Liver (tissue), 9 donors: ENCODE results near the gene CHN2. TPM values are rescaled to one million over a fixed set of nuclear protein-coding genes. Genes with fewer than 3 reads are reported as not detected.

Source experiments
- DNase-seq: peaks from one replicate; pipeline ENCODE4 v3.0.0-alpha.2; 2017; ENCODE audit warnings: low spot score
- H3K27ac ChIP-seq, 2 donors: one replicate each; pipeline ENCODE4 v1.7.0; 2013; ENCODE audit warnings: inconsistent platforms in 2 of 2, low read length in 2 of 2, control low read depth in 1 of 2, low read depth in 1 of 2, mild to moderate bottlenecking in 1 of 2
- H3K27me3 ChIP-seq, 4 donors: one replicate each; pipeline versions ENCODE4 v1.6.1 to v1.7.0; 2013; ENCODE audit warnings: low read length in 3 of 4, inconsistent platforms in 1 of 4, mild to moderate bottlenecking in 1 of 4, moderate library complexity in 1 of 4; ENCODE audit not compliant: control insufficient read depth in 4 of 4, insufficient read depth in 4 of 4
- H3K36me3 ChIP-seq, 4 donors: one replicate each; pipeline versions ENCODE4 v1.6.1 to v1.7.0; 2013; ENCODE audit warnings: low read length in 3 of 4, mild to moderate bottlenecking in 3 of 4, low read depth in 1 of 4, moderate library complexity in 1 of 4; ENCODE audit not compliant: control insufficient read depth in 4 of 4, insufficient read depth in 3 of 4
- H3K4me1 ChIP-seq, 4 donors: one replicate each; pipeline versions ENCODE4 v1.6.1 to v1.7.0; 2013; ENCODE audit warnings: low read length in 3 of 4, mild to moderate bottlenecking in 3 of 4, moderate library complexity in 1 of 4; ENCODE audit not compliant: control insufficient read depth in 4 of 4, insufficient read depth in 4 of 4
- H3K4me3 ChIP-seq, 3 donors: one replicate each; pipeline versions ENCODE4 v1.6.1 to v1.7.0; 2013; ENCODE audit warnings: low read length in 3 of 3, control low read depth in 1 of 3, low read depth in 1 of 3, mild to moderate bottlenecking in 1 of 3
- H3K9ac ChIP-seq, 2 donors: one replicate each; pipeline ENCODE4 v1.7.0; 2013; ENCODE audit warnings: low read length in 2 of 2, mild to moderate bottlenecking in 2 of 2, moderate library complexity in 2 of 2, control low read depth in 1 of 2, low read depth in 1 of 2
- H3K9me3 ChIP-seq, 4 donors: one replicate each; pipeline versions ENCODE4 v1.6.1 to v1.7.0; 2013; ENCODE audit warnings: low read length in 3 of 4; ENCODE audit not compliant: control insufficient read depth in 4 of 4
- FOXA1 ChIP-seq: IDR thresholded peaks from 2 replicates; pipeline ENCODE4 v1.6.1; 2016; ENCODE audit warnings: antibody characterized with exemption
- FOXA2 ChIP-seq: IDR thresholded peaks from 2 replicates; pipeline ENCODE4 v1.6.1; 2016; ENCODE audit warnings: antibody characterized with exemption
- HNF4G ChIP-seq: IDR thresholded peaks from 2 replicates; pipeline ENCODE4 v1.6.1; 2016; ENCODE audit warnings: antibody characterized with exemption
- JUND ChIP-seq, 2 donors: IDR thresholded peaks; 2 replicates each; pipeline ENCODE4 v1.6.1; 2016; ENCODE audit warnings: antibody characterized with exemption in 2 of 2
- NR2F2 ChIP-seq: IDR thresholded peaks from 2 replicates; pipeline ENCODE4 v1.6.1; 2016; ENCODE audit warnings: antibody characterized with exemption
- RAD21 ChIP-seq, 2 donors: IDR thresholded peaks; 2 replicates each; pipeline ENCODE4 v1.6.1; 2016; ENCODE audit warnings: antibody characterized with exemption in 2 of 2, mild to moderate bottlenecking in 2 of 2
- SP1 ChIP-seq: IDR thresholded peaks from 2 replicates; pipeline ENCODE4 v1.6.1; 2018; ENCODE audit warnings: antibody characterized with exemption, mild to moderate bottlenecking
- TAF1 ChIP-seq: conservative IDR thresholded peaks from 2 replicates; pipeline ENCODE4 v1.6.1; 2016; ENCODE audit warnings: antibody characterized with exemption, mild to moderate bottlenecking
- YY1 ChIP-seq: IDR thresholded peaks from 2 replicates; pipeline ENCODE4 v1.6.1; 2016; ENCODE audit warnings: antibody characterized with exemption, mild to moderate bottlenecking
- WGBS: extraction: QIAGEN DNeasy Blood & Tissue Kit; methylation state at CpG from one replicate; pipeline ENCODE4 v1.1.7; 2013; 5-methylcytosine and 5-hydroxymethylcytosine counted together
- polyA plus RNA-seq, 2 donors: library from polyadenylated mRNA; stranded (reverse) in 1 of 2; unstranded in 1 of 2; fragments of 200-250 nt in 1 of 2; fragments of >200 nt in 1 of 2; fragmentation: Nextera tagmentation in 1 of 2; extraction: Ambion mirVana in 1 of 2; gene quantifications; one replicate each; pipeline versions ENCODE4 v1.2.1 to v1.2.3, GENCODE V29; 2013 to 2015
- total RNA-seq, 2 donors: library from RNA; depleted of rRNA; stranded (reverse); fragments of >200 nt; gene quantifications; one replicate each; pipeline ENCODE4 v1.2.3, GENCODE V29; 2014
- TF ChIP-seq, protein P1 (sequence below): IDR thresholded peaks from 2 replicates; pipeline ENCODE4 v1.6.1; 2016; ENCODE audit warnings: antibody characterized with exemption
- TF ChIP-seq, protein P2 (sequence below): IDR thresholded peaks from 2 replicates; pipeline ENCODE4 v1.6.1; 2016; ENCODE audit warnings: antibody characterized with exemption
- TF ChIP-seq, protein P3 (sequence below): fragments of 150-350 bp; IDR thresholded peaks from 2 replicates; pipeline ENCODE4 v1.5.1; 2017; ENCODE audit warnings: improper control_type of control experiment, low read depth, low read length; ENCODE audit not compliant: missing input control
- TF ChIP-seq, protein P4 (sequence below): IDR thresholded peaks from 2 replicates; pipeline ENCODE4 v1.6.1; 2016; ENCODE audit warnings: antibody characterized with exemption
- TF ChIP-seq, protein P5 (sequence below): IDR thresholded peaks from 2 replicates; pipeline ENCODE4 v1.6.1; 2016; ENCODE audit warnings: antibody characterized with exemption, mild to moderate bottlenecking
- donor health status: healthy.
- donor health status: healthy.
- donor health status: healthy.
- donor health status: healthy.
- donor health status: healthy.

CHN2 gene
- total and polyA plus RNA-seq, 4 donors: 8.3 to 25.4 (median 17.8) TPM

DNA sequence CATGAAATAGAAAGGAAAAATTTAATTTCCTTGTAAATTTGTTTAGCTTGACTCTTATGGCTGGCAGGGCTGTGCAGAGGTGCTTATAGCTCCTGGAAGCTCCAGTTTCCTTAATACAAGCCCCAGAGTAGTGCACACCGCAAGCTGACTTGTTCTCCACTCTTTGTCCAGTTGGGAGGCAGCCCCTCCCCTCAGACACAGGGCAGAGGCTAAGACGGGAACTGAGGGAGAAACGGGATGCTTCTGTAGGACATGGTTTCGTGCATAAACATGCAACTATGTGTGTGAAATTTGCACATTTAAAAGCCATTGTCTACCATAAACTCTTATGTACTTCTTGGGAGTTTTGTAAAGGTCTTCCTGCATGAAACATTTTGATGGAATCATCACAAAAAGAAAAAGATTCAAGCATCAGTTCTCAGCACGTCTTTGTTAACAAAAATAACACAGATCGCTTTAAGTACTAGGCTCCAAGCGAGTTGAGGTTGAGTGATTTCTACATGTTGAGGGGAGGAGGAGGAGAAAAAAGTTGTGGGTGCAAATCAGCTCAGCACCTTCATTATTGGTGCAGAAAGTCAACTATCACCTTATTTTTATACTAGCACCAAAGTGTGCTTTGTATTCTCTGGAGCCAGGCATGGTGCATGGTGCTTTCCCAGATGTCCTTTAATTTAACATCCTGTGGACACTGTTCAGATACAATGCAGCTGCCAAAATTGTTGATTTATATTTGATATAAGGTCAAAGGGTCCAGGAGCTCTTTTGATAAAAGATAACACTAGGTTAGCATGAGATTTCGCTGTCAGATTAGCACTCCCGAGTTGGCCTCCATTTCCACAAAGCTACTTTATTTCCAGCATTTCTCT, 124.5 kb downstream of the CHN2 start:
- H3K27ac ChIP-seq: no peak overlapping the region
- H3K27me3 ChIP-seq: no peaks in the 10 kb centered on the region
- no peak overlapping the region for H3K9ac ChIP-seq
- no peak overlapping the region for H3K4me3 ChIP-seq
- 86% methylated on average over 9 of the region's 9 CpGs for WGBS
- DNase-seq: no peak
- no peaks in the 10 kb centered on the region for H3K36me3 ChIP-seq
- TF ChIP-seq JUND (IDR thresholded peaks at IDR 0.05): no peak
- TF ChIP-seq, protein P1, sequence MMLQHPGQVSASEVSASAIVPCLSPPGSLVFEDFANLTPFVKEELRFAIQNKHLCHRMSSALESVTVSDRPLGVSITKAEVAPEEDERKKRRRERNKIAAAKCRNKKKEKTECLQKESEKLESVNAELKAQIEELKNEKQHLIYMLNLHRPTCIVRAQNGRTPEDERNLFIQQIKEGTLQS: no peak
- no peak for TF ChIP-seq NR2F2
- H3K4me1 ChIP-seq: peaks cover 0 to 7% (median 3%) of the 10 kb centered on the region in 4 donors
- H3K9me3 ChIP-seq: no peaks in the 10 kb centered on the region

DNA sequence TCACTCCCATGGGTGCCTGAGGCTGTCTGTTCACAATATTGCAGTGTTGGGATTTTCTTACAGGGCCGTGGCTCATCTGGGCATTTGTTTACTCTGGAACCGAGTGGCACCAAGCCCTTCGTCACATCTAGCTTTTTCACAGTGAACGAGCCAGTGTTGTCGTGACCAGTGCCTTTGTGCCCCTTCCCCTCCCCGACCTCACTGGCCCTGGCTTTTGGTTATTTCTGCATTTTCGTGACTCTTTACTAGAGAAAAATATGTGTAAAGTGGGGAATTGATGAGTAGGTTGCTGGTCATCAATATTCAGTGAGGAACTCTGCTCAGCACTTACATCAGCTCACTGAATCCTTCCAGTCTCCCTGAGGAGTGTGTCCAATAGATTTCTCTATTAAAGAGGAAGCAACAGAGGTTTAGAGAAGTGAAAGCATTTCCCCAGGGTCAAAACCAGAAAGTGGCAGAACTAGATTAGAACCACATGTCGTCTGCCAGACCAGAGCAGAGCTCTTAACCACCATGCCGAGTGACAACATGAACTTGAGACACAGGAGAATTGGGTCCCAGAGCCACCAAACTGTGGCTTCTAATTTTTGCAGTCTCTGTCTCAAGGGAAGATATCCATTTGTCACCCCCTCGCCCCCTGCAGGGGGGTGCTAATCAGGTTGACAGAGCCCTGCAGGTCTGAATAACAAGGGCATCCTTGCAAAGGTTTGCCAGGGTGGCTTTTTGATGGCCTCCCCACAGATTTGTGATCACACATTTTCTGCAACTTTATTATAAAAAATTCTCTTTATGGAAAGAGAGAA, 125.3 kb downstream of the CHN2 start:
- no peaks in the 10 kb centered on the region for H3K36me3 ChIP-seq
- no peaks in the 10 kb centered on the region for H3K9me3 ChIP-seq
- H3K27me3 ChIP-seq: no peaks in the 10 kb centered on the region
- no peak overlapping the region for H3K9ac ChIP-seq
- WGBS: 61% methylated on average over 10 of the region's 10 CpGs
- H3K4me3 ChIP-seq: no peak overlapping the region
- TF ChIP-seq FOXA1 (no peak), FOXA2 (no peak), JUND (IDR thresholded peaks at IDR 0.05) (no peak), NR2F2 (no peak)
- TF ChIP-seq, protein P2, sequence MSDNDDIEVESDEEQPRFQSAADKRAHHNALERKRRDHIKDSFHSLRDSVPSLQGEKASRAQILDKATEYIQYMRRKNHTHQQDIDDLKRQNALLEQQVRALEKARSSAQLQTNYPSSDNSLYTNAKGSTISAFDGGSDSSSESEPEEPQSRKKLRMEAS: no peak
- TF ChIP-seq, protein P3, sequence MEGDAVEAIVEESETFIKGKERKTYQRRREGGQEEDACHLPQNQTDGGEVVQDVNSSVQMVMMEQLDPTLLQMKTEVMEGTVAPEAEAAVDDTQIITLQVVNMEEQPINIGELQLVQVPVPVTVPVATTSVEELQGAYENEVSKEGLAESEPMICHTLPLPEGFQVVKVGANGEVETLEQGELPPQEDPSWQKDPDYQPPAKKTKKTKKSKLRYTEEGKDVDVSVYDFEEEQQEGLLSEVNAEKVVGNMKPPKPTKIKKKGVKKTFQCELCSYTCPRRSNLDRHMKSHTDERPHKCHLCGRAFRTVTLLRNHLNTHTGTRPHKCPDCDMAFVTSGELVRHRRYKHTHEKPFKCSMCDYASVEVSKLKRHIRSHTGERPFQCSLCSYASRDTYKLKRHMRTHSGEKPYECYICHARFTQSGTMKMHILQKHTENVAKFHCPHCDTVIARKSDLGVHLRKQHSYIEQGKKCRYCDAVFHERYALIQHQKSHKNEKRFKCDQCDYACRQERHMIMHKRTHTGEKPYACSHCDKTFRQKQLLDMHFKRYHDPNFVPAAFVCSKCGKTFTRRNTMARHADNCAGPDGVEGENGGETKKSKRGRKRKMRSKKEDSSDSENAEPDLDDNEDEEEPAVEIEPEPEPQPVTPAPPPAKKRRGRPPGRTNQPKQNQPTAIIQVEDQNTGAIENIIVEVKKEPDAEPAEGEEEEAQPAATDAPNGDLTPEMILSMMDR: no peak
- TF ChIP-seq, protein P4, sequence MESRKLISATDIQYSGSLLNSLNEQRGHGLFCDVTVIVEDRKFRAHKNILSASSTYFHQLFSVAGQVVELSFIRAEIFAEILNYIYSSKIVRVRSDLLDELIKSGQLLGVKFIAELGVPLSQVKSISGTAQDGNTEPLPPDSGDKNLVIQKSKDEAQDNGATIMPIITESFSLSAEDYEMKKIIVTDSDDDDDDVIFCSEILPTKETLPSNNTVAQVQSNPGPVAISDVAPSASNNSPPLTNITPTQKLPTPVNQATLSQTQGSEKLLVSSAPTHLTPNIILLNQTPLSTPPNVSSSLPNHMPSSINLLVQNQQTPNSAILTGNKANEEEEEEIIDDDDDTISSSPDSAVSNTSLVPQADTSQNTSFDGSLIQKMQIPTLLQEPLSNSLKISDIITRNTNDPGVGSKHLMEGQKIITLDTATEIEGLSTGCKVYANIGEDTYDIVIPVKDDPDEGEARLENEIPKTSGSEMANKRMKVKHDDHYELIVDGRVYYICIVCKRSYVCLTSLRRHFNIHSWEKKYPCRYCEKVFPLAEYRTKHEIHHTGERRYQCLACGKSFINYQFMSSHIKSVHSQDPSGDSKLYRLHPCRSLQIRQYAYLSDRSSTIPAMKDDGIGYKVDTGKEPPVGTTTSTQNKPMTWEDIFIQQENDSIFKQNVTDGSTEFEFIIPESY: no peak
- DNase-seq: no peak
- H3K4me1 ChIP-seq: peaks cover 0 to 7% (median 3%) of the 10 kb centered on the region in 4 donors
- H3K27ac ChIP-seq: no peak overlapping the region

DNA sequence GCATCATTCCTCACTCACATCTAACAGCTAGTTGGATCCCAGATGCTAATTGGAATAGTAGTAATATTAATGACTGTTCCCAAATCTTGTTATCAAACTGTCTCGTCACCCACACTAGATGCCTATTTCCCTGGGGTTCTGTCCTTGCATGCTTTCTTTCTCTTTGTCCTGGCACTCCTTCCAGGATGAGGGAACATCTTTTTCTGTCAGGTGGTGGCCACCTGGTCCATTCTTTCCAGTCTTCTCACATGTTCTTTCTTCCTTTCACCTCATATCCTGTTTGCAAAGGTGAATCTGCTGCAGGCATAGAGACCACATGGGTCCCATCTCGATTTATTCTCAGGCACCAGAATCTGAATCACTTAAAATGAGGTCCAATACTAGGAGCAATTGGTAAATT, 126.0 kb downstream of the CHN2 start:
- 93% methylated on average over 2 of the region's 2 CpGs for WGBS
- H3K9me3 ChIP-seq: no peaks in the 10 kb centered on the region
- H3K9ac ChIP-seq: no peak overlapping the region
- no peaks in the 10 kb centered on the region for H3K27me3 ChIP-seq
- no peak overlapping the region for H3K27ac ChIP-seq
- no peaks in the 10 kb centered on the region for H3K36me3 ChIP-seq
- no peak for DNase-seq
- H3K4me3 ChIP-seq: no peak overlapping the region
- H3K4me1 ChIP-seq: peaks cover 0 to 7% (median 3%) of the 10 kb centered on the region in 4 donors
- TF ChIP-seq JUND (IDR thresholded peaks at IDR 0.05) (no peak), NR2F2 (no peak), RAD21 (IDR thresholded peaks at IDR 0.05) (no peak), YY1 (no peak), HNF4G (no peak), SP1 (no peak), TAF1 (no peak), FOXA2 (no peak)
- TF ChIP-seq, protein P2: no peak
- TF ChIP-seq, protein P5, sequence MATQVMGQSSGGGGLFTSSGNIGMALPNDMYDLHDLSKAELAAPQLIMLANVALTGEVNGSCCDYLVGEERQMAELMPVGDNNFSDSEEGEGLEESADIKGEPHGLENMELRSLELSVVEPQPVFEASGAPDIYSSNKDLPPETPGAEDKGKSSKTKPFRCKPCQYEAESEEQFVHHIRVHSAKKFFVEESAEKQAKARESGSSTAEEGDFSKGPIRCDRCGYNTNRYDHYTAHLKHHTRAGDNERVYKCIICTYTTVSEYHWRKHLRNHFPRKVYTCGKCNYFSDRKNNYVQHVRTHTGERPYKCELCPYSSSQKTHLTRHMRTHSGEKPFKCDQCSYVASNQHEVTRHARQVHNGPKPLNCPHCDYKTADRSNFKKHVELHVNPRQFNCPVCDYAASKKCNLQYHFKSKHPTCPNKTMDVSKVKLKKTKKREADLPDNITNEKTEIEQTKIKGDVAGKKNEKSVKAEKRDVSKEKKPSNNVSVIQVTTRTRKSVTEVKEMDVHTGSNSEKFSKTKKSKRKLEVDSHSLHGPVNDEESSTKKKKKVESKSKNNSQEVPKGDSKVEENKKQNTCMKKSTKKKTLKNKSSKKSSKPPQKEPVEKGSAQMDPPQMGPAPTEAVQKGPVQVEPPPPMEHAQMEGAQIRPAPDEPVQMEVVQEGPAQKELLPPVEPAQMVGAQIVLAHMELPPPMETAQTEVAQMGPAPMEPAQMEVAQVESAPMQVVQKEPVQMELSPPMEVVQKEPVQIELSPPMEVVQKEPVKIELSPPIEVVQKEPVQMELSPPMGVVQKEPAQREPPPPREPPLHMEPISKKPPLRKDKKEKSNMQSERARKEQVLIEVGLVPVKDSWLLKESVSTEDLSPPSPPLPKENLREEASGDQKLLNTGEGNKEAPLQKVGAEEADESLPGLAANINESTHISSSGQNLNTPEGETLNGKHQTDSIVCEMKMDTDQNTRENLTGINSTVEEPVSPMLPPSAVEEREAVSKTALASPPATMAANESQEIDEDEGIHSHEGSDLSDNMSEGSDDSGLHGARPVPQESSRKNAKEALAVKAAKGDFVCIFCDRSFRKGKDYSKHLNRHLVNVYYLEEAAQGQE: no peak
- TF ChIP-seq, protein P3: no peak
